NCI-H2196 treated with DMSO at 0.1 percent for 48 hours (cell line): ENCODE results near the gene KCNT1.

ENCODE experiments used
- DNase-seq: peaks from one replicate; lab custom pipeline; 2025; ENCODE audit not compliant: unreplicated experiment; lab: John Stamatoyannopoulos, UW

Gene KCNT1

DNA sequence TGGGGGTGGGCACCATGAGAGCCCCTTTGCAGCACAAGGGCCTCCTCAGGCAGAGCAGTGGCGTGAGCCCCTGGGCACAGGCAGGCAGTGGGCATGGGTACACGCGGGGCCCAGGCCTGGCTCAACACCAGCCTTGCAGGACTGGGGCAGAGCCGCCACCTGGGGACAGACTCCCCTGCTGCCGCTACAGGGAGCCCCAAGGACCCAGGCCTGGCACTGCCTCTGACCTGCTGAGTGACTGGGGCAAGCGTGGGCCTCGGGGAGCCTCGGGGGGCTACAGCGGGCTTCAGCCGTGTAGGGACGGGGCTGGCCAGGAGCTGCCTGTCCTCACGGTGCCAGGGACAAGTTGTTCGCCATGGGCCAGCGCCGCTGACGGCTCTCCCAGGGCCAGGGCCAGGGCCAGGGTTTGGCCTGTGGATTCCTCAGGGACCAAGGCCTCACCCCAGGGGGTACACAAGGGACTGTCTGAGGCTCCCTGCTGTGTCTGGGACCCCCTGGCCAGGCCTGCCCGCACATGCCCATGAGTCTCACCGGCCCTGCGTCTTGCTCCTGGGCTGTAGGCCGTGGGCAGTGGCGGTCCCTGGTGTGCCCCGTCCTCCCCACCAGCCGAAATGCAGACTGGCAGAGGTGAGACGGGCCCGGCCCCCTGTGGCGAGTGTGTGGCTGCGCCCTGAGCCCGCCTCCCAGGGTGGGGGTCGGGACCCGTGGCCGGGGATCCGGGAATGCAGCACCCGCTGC, 42.5 kb downstream of the KCNT1 start:
- no peak for DNase-seq

DNA sequence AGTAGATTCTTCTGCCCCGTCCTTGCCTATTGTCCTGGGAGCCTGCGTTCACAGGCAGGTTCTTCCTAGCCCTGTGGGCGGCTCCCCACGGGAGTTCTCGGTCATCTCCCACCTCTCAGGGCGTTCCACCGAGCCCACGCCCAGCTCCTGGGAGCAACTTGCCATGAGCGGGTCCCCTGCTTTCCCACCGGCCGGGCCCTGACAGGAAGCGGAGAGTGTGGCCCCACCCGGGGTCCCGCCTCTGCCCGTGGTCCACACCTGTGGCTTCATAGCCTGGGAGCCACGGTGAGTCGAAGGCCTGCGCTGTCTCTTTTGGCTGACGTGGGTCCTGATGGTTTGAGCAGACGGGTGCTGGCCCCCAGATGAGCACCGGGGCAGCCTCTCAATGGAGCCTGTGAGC, 43.2 kb downstream of the KCNT1 start:
- DNase-seq = no peak

DNA sequence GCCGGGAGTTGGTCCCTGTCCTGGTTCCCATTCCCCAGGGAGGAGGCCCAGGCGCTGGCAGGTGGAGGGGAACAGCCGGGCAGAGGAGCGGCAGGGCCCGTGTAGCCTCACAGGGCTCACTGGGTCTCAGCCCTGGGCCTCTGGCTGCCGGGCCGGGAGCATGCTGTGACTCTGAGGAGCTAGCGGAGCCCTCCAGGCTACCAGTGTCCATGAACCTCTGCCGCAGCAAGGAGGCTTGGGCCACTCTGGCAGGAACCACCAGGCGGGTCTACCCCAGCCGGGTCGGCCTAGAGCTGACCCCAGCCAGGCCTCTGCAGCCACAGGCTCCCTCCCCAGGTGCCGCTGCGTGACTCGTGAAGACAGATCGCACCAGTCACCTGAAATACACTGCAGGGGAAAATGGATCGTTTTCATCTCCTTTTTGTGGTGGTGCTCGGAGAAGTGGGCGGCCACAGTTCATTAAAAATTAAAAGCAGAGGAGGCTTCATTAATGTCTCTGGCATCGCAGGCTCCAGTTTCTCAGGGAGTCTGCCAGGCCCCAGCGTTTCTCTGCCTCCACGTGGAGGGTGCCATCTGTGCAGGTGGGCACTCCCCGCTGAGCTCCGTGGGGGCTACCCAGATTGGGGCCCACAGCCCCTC, 43.8 kb downstream of the KCNT1 start:
- DNase-seq = no peak

DNA sequence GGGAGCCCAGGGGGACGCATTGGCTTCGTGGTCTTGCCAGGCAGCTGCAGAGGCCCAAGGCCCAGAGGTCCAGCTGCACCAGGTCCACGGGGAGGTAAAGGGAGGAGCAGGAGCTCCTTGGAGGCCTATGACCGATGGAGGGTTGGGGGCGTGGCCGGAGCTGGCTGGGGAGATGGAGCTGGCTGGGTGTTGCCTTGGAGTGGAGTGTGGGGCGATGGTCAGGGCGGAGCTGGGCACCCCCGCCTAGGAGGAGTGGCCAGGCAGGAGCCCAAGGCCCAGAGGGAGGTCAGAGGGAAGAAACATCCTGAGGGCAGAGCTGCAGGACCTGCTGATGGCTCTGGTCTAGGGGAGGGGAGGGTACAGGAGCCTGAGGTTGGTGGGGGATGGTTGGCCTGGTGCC, 44.6 kb downstream of the KCNT1 start:
- no peak for DNase-seq

DNA sequence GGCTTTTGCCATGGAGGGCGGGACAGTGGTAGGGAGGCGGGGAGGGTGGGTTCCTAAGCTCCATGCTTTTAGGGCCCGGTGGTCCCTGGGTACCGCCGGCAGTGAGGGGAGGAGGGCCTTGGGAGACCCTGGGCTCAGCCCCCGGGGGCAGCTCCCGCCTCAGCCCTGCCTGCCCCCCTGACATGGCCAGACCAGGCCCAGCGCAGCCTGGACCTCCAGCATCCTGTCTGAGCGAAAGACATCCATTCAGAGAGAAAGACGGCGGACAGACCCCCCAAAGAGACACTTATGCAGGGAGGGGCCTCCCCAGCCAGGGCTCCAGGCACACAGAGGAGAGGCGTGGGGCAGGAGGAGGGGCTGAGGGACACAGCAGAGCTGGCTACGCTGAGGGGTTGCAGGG, 45.3 kb downstream of the KCNT1 start:
- DNase-seq = no peak

DNA sequence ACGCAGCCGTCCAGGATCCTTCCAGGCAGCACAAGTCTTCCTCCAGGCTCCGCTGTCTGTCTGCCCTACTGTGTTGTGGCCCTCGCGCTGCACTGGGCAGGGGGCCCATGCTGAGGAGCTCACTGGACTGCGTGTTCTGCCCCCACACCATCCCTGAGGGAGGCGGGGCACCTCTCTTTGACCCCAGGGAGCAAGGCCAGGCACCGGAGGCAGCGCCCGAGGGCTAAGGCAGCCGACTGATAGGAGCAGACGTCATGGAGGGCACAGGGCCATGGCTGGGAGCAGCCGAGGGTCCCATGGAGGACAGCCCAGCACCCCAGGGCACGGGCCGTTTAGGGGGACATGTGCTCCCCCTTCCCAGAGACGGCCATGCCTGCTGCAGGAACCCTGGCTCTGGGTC, 46.7 kb downstream of the KCNT1 start:
- DNase-seq = no peak

DNA sequence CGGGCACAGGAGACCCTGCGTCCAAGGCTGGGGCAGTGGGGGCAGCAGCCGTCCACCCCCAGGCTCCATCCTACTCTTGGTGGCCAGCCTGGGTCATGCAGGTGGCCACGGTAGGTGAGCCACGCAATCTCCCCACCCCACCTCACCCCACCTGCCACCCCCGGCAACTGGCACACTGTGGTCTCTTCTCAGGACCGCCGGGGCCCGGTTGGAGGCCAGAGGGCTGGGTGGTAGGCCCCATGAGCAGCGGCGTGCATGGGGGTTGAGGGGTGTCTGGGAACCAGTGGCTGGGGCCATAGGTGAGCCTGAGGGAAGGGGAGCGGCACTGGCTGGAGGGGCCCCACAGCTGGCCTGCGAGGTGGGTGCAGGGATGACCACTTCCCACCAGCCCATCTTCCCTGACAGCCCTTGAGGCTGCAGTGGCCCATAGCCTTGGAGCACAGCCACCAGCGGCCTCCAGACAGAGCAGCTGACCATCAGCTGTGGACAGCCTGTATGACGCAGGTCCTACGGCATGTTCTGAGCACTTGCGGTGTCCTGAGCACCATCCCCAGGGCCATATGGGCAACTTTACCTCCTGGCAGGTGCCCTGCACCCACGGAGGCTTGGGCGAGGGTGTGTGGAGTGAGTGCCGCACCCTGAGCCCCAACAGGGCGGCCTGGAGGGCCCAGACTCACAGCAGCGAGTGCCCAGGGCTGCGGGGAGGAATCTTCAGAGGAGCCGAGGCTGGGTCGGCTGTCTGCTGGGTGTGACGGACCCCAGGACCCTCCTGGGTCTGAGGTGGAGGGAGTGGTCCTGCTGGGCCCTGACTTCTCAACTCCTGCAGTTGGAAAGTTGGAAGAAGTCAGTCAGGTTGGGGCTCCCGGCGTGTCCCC, 47.4 kb downstream of the KCNT1 start:
- no peak for DNase-seq

DNA sequence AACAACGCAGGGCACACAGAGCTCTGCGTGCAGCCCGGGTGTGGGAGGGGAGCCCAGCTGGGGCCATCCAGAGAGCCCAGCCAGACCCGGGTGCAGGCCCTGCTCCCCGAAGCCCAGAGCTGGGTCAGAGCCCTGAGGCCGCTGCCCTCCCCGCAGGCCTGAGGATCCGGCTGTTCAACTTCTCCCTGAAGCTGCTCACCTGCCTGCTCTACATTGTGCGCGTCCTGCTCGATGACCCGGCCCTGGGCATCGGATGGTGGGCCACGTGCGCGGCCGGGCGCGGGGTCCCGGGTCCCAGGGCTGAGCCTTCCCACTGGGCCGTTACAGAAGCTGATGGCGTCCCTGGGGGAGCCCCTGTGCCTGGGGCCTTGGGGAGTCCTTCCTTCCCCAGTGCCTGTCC, 48.8 kb downstream of the KCNT1 start:
- no peak for DNase-seq

DNA sequence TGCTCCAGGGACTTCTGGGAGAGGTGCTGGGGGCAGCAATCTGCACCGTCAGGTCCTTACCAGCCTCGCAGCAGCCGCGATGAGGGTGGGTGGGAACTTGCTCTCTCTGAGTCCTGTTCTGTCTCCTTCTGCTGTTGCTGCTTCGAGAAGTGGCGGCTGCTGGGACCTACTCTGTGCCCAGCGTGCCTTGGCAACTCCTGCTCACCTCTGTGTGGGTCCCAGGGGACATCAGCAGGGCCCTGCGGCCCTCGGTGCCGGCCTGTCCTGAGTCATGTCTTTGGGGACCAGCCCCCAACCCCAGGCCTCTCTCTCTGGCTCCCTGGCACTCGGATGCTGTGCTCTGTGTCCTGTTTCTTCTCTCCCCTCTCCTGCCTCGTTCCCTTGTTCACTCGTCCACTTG, 49.5 kb downstream of the KCNT1 start:
- no peak for DNase-seq

DNA sequence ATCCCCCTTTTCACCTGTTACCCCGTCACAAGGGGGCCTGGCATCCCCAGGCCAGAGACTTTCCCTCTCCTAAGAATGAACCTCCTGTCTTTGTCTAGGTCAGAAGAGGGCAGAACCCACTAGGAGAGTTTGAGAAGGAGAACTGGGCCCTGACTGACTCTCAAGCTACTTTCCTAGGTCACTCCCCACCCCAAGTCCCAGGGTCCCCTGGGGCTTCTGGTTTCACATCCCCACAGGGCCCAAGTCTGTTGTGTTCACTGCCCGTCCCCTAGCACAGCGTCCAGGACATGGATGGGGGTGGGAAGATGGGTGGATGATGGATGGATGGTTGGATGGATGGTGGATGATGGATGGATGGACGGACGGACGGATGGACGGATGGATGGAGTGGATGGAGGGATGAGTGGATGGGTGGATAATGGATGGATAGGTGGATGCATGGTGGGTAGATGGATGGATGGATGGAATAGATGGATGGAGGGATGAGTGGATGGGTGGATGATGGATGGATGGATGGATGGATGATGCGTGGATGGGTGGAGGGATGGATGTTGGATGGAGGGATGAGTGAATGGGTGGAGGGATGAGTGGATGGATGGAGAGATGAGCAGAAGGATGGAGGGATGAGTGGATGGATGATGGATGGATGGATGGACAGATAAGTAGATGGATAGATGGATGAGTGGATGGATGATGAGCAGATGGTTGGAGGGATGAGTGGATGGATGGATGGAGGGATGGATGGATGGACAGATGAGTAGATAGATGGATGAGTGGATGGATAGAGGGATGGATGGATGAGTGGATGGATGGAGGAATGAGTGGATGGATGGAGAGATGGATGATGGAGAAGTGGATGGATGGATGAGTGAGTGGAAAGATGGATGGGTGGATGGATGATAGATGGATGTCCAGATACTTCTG, 50.6 kb downstream of the KCNT1 start:
- no peak for DNase-seq

DNA sequence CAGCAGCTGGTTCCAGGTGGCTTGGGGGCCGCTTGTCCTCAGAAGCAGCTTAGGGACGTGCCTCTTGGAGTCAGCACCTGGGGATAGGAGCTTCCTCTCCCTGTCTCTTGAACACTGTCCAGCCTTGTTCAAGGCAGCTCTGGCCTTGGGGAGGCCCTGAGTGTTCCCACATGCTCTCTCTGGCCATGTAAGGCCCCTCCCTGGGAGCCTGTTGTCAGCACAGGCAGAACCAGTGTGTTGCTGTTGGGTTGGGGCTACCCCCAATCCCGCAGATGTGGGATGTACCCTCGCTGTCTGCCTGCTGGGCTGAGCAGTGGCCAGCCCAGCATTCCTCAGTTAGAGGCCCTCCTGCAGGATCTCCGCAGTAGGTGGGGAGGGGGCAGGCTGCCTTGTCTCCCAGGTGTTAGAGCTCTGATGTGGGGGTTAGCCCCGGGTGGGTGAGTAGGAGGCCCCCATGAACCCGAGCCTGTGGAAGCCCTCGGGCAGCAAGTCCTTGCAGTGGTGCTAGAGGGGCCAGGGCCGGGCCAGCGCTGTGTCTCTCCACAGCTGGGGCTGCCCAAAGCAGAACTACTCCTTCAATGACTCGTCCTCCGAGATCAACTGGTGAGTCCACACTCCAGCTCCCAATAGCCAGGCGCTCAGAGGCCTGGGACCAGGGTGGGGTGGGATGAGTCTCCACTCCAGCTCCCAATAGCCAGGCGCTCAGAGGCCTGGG, 51.6 kb downstream of the KCNT1 start:
- no peak for DNase-seq

DNA sequence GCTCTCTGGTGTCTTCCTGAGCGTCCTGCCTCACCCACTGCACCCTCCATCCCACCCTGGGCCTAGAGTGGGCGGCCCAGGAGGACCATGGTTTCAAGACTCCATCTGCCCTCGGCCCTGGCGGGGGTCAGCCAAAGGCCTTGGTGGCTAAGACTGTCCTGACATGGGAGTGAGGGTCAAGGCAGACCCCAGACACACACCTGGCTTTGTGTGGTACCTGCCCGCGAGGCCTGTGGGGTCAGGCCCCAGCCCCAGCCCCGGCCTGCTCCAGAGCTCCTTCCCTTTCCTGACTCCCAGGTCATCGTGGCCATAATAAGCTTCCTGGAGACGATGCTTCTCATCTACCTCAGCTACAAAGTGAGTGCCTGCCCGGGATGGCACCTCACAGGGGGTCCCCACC, 54.6 kb downstream of the KCNT1 start:
- DNase-seq = no peak

DNA sequence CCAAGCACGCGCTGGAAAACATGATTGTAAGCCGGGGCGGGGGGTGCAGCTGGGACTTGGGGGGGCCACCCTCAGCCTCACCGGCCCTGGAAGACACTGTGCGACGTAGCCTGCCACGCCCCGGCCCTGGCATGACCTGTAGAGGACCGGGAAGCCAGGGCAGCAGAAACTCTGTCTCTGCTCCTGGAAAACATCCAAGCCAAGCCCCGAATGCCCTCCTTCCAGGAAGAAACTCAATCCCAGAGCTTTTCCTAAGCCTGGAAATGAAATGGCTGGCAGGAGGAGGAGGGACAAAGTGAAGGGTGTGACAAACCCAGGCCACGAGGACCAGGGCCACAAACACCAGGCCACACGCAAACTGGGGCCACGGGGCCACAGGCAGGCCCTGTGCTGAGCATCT, 55.4 kb downstream of the KCNT1 start:
- DNase-seq = no peak

DNA sequence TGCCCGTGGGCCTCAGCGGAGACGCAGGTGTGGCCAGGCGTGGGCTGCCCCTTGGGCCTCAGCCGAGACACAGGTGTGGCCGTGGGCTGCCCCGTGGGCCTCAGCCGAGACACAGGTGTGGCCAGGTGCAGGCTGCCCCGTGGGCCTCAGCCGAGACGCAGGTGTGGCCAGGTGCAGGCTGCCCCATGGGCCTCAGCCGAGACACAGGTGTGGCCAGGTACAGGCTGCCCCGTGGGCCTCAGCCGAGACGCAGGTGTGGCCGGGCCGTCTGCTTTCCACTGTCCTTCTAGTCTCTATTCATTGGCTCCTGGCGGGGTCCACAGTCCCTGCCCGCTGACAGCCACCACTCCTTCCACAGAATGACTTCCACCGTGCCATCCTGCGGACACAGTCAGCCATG, 56.1 kb downstream of the KCNT1 start:
- DNase-seq = no peak

DNA sequence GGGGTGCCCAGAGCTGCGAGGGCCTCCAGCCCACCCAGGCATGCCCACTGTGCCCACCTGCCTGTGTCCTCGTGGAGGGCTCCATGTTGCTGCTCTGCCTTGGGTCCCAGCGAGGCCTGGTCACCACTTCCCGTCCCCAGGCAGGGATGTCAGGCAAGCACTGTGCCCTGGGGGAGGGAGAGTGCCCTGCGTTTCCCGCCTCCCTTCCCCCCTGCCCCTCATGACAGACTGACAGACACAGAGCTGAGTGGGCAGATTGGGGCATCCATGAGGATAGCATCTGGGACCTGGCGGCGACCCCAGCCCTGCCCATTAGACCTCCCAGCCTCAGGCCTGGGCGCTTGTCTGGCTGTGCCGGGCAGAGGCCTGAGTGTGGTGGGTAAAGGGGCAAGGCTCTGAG, 56.9 kb downstream of the KCNT1 start:
- DNase-seq = no peak

DNA sequence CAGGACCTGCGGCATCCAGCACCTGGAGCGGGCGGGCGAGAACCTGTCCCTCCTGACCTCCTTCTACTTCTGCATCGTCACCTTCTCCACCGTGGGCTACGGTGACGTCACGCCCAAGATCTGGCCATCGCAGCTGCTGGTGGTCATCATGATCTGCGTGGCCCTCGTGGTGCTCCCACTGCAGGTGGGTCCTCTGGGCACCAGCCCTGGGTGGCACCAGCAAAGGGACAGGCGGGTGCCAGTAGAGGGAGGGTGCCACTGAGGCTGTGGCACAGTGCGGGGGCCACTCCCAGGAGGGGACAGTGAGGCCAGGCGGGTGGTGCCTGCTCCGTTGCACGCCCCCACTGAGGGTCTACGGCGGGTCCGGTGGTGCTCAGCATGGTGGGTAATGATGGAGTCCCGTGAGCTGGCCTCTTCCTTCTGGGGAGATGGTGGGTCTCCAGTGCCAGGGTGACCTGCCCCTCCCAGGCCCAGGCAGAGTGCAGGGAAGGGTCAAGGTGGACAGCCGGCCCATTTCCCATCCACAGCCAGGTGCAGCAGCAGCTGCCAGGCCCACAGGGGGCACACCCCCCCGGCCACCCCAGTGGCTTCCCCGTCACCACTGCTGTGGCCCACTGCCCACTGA, 57.8 kb downstream of the KCNT1 start:
- DNase-seq = no peak

DNA sequence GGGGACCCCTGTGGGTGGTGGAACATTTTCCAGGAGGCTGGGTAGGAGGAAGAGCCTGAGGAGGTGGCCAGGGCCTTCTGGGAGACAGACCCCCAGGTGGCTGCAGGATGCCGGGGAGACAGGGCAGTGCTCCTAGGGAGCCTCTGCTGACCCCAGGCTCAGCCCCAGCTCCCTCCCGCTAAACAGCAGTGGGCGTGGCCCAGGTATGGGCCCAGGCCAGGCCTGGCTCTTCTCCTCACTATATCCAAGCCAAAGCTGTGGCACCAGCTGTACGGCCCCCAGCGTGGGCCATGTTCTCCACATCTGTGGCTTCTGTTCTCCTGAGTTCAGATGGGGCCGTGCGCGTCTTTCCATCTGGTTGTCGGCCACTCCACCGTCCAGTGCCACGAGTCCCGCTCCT, 58.5 kb downstream of the KCNT1 start:
- no peak for DNase-seq

DNA sequence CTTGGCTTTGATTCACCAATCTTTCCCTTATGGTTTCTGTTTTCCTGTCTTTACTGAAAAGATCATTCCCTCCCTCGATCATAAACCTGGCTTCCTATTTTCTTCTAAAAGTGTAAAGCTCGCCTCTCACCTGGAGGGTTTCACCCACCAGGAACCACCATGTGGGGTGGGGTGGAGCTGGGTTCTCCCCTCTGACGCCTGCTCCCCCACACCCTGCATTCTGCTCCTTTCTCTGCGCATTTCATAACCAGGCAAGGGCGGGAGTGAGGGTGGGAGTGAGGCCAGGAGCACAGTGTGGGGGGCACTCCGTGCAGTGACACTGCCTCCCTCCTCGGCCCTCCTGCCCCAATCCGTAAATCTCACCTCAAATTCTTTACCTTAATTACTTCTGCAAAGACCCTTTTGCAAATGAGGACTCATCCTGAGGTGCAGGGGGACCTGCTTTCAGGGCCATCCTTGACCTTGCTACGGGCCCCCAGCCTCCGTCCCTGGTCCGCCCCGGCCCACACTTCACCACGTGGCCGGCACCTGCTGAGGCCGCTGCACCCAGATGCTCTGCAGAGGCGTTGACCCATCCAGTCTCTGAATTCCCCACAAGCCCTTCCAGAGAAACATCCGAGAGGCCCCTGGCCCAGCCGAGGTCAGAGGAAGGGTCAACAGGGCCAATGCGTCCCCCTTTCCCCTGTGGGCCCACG, 59.3 kb downstream of the KCNT1 start:
- DNase-seq = no peak

DNA sequence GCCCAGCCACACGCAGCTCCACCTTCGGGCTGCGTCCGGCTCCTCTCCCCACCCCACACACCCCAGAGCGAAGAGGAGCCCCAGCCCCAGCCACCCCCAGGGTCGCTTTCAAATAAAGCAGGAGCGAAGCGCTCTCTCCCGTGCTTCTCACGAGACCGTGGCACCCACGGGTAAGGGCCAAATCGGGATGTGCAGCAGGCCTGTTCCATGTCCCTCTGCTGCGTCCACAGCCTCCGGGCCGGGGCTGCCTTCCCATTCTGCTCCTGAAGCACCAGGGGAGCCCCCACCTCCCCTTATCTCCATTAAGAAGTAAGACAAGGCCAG, 59.8 kb downstream of the KCNT1 start:
- DNase-seq = no peak

DNA sequence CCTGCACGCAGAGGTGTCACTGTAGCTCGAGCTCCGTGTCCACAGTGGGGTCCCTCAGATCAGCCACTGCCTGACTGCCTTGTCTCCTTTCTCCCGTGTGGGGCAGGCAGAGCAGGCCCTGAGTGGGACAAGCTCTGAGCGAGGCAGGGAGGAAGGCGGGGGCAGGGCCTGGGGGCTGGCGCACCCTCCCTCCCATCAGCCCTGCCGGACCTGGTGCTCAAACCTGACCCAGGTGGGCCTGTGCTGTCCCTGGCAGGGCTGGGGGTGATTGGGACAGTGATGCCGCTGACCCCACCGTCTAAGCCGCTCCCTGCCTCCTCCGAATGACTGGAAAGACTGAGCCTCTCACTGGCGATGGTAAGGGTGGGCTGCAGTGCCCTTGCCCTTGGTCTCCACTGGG, 60.9 kb downstream of the KCNT1 start:
- no peak for DNase-seq
